Vagina (tissue), 2 donors: ENCODE results near the gene PPP3CA. TPM values are rescaled to one million over a fixed set of nuclear protein-coding genes. Genes with fewer than 3 reads are reported as not detected.

Experiments
- DNase-seq, 2 donors: peaks; one replicate each; pipeline ENCODE4 v3.0.0-alpha.2; 2017; ENCODE audit errors: extremely low spot score in 2 of 2
- H3K27ac ChIP-seq: fragments of 200-600 bp; sonication (generic); one replicate; pipeline ENCODE4 v1.5.1; 2019
- H3K27me3 ChIP-seq: fragments of 200-600 bp; sonication (generic); one replicate; pipeline ENCODE4 v1.5.1; 2019
- H3K36me3 ChIP-seq, 2 donors: fragments of 200-600 bp; sonication (generic); one replicate each; pipeline ENCODE4 v1.5.1; 2017 to 2019
- H3K4me1 ChIP-seq: fragments of 200-600 bp; sonication (generic); one replicate; pipeline ENCODE4 v1.5.1; 2019
- H3K4me3 ChIP-seq, 2 donors: fragments of 200-600 bp; sonication (generic); 1 replicate in 1 of 2; 2 replicates in 1 of 2; pipeline ENCODE4 v1.5.1; 2016 to 2019
- H3K9me3 ChIP-seq: fragments of 200-600 bp; sonication (generic); one replicate; pipeline ENCODE4 v1.5.1; 2019
- POLR2A ChIP-seq, 2 donors: fragments of 450-650 bp; IDR thresholded peaks; one replicate each; pipeline ENCODE4 v1.6.1; 2017; ENCODE audit warnings: antibody characterized with exemption in 2 of 2, mild to moderate bottlenecking in 2 of 2, moderate library complexity in 2 of 2
- POLR2AphosphoS5 ChIP-seq, 2 donors: sonication (generic); formaldehyde crosslinking; IDR thresholded peaks; one replicate each; pipeline ENCODE4 v1.9.0; 2017; ENCODE audit warnings: antibody characterized with exemption in 2 of 2, mild to moderate bottlenecking in 2 of 2, low read depth in 1 of 2; ENCODE audit not compliant: insufficient read depth in 1 of 2
- intact Hi-C: fragments of 100-400 bp; cut with DNase I; formaldehyde crosslinking; loops from one replicate; pipeline ENCODE4 v1.15.1; 2023
- total RNA-seq: library from RNA; depleted of rRNA; stranded (reverse); fragments of >200 nt; gene quantifications from one replicate; pipeline ENCODE4 v1.2.3, GENCODE V29; 2016
- TF ChIP-seq, protein P1 (sequence below), 3 experiments: fragments of 450-650 bp in 2 of 3; fragments of 200-600 bp in 1 of 3; sonication (generic) in 1 of 3; IDR thresholded peaks; one replicate each; pipeline ENCODE4 v1.5.1; 2017 to 2019; ENCODE audit warnings: antibody characterized with exemption in 3 of 3, mild to moderate bottlenecking in 2 of 3, moderate library complexity in 2 of 3

PPP3CA gene
- total RNA-seq, 1 donor from 2014 or later, result 45.9 TPM

DNA sequence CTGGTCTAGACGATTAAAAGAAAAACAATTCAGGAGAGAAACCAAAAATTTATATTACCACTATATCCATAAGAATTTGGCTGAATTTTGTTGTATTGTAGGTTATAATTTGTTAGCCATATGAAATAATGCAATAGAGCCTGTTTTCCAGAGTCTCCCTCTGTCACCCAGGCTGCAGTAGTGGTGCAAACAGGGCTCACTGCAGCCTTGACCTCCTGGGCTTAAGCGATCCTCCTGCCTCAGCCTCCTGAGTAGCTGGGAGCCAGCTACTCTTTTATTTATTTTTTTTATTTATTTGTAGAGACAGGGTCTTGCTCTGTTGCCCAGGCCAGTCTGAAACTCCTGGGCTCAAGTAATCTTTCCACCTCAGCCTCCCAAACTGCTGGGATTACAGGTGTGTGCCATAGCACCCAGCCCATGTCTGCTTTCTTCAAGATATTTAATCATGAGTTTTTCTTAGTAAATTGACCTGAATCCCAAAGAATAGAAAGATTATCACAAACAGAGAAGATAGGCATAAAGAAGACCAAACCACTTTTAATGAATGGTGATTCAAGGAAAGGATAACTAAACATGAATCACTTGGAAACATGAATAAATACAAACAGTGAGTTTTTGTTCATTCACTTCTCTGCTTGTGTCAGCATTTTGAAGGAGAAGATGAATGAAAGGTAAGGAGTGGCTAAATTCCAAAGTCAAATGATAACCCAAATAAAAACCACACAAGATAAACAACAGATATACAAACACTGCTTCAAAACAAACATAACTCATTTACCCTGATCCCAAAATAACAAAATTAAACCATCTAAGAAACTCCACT, 82.1 kb downstream of the PPP3CA start:
- Histone ChIP-seq H3K36me3 (no peaks in the 10 kb centered on the region), H3K4me3 (no peak overlapping the region), H3K27ac (no peak overlapping the region), H3K9me3 (no peaks in the 10 kb centered on the region), H3K27me3 (no peaks in the 10 kb centered on the region), H3K4me1 (peaks cover 39% of the 10 kb centered on the region)
- no peak for DNase-seq
- TF ChIP-seq POLR2A (IDR thresholded peaks at IDR 0.05) (no peak), POLR2AphosphoS5 (IDR thresholded peaks at IDR 0.05; ENCODE audit: insufficient read depth in 1 of 2, low read depth in 1 of 2) (no peak)
- TF ChIP-seq, protein P1, sequence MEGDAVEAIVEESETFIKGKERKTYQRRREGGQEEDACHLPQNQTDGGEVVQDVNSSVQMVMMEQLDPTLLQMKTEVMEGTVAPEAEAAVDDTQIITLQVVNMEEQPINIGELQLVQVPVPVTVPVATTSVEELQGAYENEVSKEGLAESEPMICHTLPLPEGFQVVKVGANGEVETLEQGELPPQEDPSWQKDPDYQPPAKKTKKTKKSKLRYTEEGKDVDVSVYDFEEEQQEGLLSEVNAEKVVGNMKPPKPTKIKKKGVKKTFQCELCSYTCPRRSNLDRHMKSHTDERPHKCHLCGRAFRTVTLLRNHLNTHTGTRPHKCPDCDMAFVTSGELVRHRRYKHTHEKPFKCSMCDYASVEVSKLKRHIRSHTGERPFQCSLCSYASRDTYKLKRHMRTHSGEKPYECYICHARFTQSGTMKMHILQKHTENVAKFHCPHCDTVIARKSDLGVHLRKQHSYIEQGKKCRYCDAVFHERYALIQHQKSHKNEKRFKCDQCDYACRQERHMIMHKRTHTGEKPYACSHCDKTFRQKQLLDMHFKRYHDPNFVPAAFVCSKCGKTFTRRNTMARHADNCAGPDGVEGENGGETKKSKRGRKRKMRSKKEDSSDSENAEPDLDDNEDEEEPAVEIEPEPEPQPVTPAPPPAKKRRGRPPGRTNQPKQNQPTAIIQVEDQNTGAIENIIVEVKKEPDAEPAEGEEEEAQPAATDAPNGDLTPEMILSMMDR (IDR thresholded peaks at IDR 0.05), result no peak
- intact Hi-C loops, result no loop called here

DNA sequence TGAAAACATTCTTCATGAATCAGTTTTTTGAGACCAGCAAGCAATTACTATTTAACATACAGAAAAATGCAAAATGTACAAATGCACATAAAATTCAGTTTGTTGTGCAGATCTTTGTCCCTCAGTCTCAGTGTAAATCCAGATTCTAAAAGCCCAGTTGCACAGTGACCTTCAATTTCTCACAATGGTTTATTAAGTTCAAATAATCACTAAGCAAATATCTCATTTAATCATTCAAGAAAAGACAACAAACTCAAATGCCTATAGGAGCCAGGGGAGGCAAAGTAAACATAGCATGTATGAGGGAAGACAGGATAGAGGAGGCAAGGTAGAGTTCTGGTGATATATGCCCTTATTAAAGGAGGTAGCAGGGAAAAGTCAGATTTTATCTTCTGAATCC, 82.8 kb downstream of the PPP3CA start:
- intact Hi-C loops, result no loop called here
- H3K27me3 ChIP-seq, result no peaks in the 10 kb centered on the region
- peaks cover 45% of the 10 kb centered on the region for H3K4me1 ChIP-seq
- no peak for TF ChIP-seq POLR2A (IDR thresholded peaks at IDR 0.05)
- TF ChIP-seq, protein P1 (IDR thresholded peaks at IDR 0.05), result no peak
- TF ChIP-seq POLR2AphosphoS5 (IDR thresholded peaks at IDR 0.05; ENCODE audit: insufficient read depth in 1 of 2, low read depth in 1 of 2), result no peak
- H3K36me3 ChIP-seq, result no peaks in the 10 kb centered on the region
- H3K27ac ChIP-seq, result no peak overlapping the region
- H3K9me3 ChIP-seq, result no peaks in the 10 kb centered on the region
- DNase-seq, result no peak
- H3K4me3 ChIP-seq, result no peak overlapping the region

- no peaks in the 10 kb centered on the region for H3K9me3 ChIP-seq
- no peak overlapping the region for H3K4me3 ChIP-seq
- no peaks in the 10 kb centered on the region for H3K36me3 ChIP-seq
- no peak overlapping the region for H3K27ac ChIP-seq
- no peak for DNase-seq
- H3K4me1 ChIP-seq, result peaks cover 46% of the 10 kb centered on the region
- intact Hi-C loops, result no loop called here
- TF ChIP-seq POLR2AphosphoS5 (IDR thresholded peaks at IDR 0.05; ENCODE audit: insufficient read depth in 1 of 2, low read depth in 1 of 2), result no peak
- no peak for TF ChIP-seq POLR2A (IDR thresholded peaks at IDR 0.05)
- TF ChIP-seq, protein P1 (IDR thresholded peaks at IDR 0.05), result no peak
- no peaks in the 10 kb centered on the region for H3K27me3 ChIP-seq
Observed at GRCh38 chr4:101262683-101263082, 84.6 kb downstream of the PPP3CA start.

DNA sequence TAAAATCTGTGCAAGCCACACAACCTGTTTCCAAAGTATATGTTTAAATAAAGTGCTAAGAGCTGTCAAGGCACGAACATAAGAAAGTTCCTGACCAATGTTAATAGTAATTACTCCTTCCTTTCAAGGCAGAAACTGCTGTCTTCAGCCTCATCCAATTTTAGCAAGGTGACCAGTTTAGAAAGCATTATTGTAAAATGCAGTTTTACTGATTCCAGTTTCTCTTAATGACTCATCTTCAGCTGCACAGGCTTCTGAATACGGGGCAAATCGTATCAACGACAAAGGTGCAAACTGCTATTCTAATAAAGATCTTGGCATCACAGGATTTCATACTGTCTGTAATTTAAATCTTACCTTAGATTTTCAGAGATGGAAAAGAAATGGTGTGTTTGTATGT, 87.5 kb downstream of the PPP3CA start:
- H3K36me3 ChIP-seq, result no peaks in the 10 kb centered on the region
- H3K4me3 ChIP-seq, result no peak overlapping the region
- H3K27ac ChIP-seq, result peak overlapping the region; percentile 6
- intact Hi-C loops, result no loop called here
- H3K4me1 ChIP-seq, result peaks cover 40% of the 10 kb centered on the region
- DNase-seq, result no peak
- no peaks in the 10 kb centered on the region for H3K9me3 ChIP-seq
- TF ChIP-seq, protein P1 (IDR thresholded peaks at IDR 0.05), result no peak
- no peak for TF ChIP-seq POLR2A (IDR thresholded peaks at IDR 0.05)
- no peak for TF ChIP-seq POLR2AphosphoS5 (IDR thresholded peaks at IDR 0.05; ENCODE audit: insufficient read depth in 1 of 2, low read depth in 1 of 2)
- no peaks in the 10 kb centered on the region for H3K27me3 ChIP-seq

DNA sequence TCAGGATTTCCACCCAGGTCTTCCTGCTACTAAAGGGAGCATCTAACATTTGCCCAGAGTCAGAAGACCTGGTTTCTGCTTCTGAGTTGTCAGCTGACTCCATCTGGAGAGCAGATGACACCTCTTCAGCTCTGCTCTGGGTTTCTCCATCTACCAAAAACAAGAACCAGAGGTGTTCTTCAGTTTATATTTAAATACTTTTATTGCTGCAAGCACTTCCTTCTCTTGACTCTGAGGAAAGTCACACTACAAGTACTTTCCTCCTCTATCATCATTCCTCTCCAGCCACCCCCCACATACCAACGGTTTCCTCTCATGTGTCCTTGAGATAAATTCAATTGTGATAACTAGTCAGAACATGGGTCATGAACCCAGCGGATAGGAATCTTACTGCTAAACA, 88.4 kb downstream of the PPP3CA start:
- H3K4me3 ChIP-seq, result no peak overlapping the region
- H3K27me3 ChIP-seq, result no peaks in the 10 kb centered on the region
- no peaks in the 10 kb centered on the region for H3K36me3 ChIP-seq
- peaks cover 32% of the 10 kb centered on the region for H3K4me1 ChIP-seq
- no peak for TF ChIP-seq POLR2A (IDR thresholded peaks at IDR 0.05)
- TF ChIP-seq, protein P1 (IDR thresholded peaks at IDR 0.05), result no peak
- no peak for TF ChIP-seq POLR2AphosphoS5 (IDR thresholded peaks at IDR 0.05; ENCODE audit: insufficient read depth in 1 of 2, low read depth in 1 of 2)
- intact Hi-C loops, result no loop called here
- H3K9me3 ChIP-seq, result no peaks in the 10 kb centered on the region
- H3K27ac ChIP-seq, result no peak overlapping the region
- DNase-seq, result no peak
